MCF 10A (cell line): ENCODE results near the gene PODXL2. TPM values are rescaled to one million over a fixed set of nuclear protein-coding genes. Genes with fewer than 3 reads are reported as not detected.

ENCODE experiments used
- BruUV-seq: library from RNA; stranded (reverse); fragments of 400-500 nt; replicated peaks from 2 replicates; lab custom pipeline; 2021; lab: Mats Ljungman, UMichigan
- CTCF ChIA-PET: fragments of 300-600 bp; sonication (Branson Sonifier 250); formaldehyde crosslinking; extraction: SDS; loops from one replicate; lab custom pipeline; 2021; ENCODE audit warnings: antibody characterized with exemption, inconsistent platforms; lab: Yijun Ruan, JAX
- POLR2A ChIA-PET: fragments of 300-600, 350-650 bp; sonication (Branson Sonifier 250); formaldehyde crosslinking; extraction: SDS; loops from one replicate; lab custom pipeline; 2020; ENCODE audit warnings: antibody characterized with exemption, inconsistent platforms; lab: Yijun Ruan, JAX
- DNase-seq: peaks from one replicate; pipeline ENCODE4 v3.0.0-alpha.2; 2018; ENCODE audit not compliant: unreplicated experiment
- H3K27ac Mint-ChIP-seq: one replicate; pipeline ENCODE4 v1.8.0; 2022; ENCODE audit warnings: mild to moderate bottlenecking, low read depth, mixed read lengths; ENCODE audit not compliant: unreplicated experiment
- H3K27me3 Mint-ChIP-seq: one replicate; pipeline ENCODE4 v1.8.0; 2022; ENCODE audit warnings: mixed read lengths; ENCODE audit not compliant: insufficient read depth, unreplicated experiment
- H3K36me3 Mint-ChIP-seq: one replicate; pipeline ENCODE4 v1.8.0; 2022; ENCODE audit warnings: mild to moderate bottlenecking, moderate library complexity, mixed read lengths; ENCODE audit not compliant: insufficient read depth, unreplicated experiment
- H3K4me1 Mint-ChIP-seq: one replicate; pipeline ENCODE4 v1.8.0; 2022; ENCODE audit warnings: mixed read lengths; ENCODE audit not compliant: insufficient read depth, unreplicated experiment
- H3K4me3 Mint-ChIP-seq: one replicate; pipeline ENCODE4 v1.8.0; 2022; ENCODE audit warnings: mild to moderate bottlenecking, moderate library complexity, mixed read lengths; ENCODE audit not compliant: unreplicated experiment
- H3K9me3 Mint-ChIP-seq: one replicate; pipeline ENCODE4 v1.8.0; 2022; ENCODE audit warnings: mixed read lengths; ENCODE audit not compliant: unreplicated experiment
- CTCF ChIP-seq: fragments of 200-600 bp; IDR thresholded peaks from one replicate; pipeline ENCODE4 v1.8.0; 2022; ENCODE audit warnings: antibody characterized with exemption, mild to moderate bottlenecking; ENCODE audit not compliant: unreplicated experiment
- intact Hi-C: fragments of 100-400 bp; cut with micrococcal nuclease; formaldehyde crosslinking; loops from 2 replicates; pipeline ENCODE4 v1.14.1; 2022
- total RNA-seq: library from RNA; stranded (reverse); gene quantifications from 2 replicates; pipeline ENCODE4 v1.2.3, GENCODE V29; 2022

PODXL2 gene
- total RNA-seq, 1 experiment from 2014 or later, result 10.1 TPM

DNA sequence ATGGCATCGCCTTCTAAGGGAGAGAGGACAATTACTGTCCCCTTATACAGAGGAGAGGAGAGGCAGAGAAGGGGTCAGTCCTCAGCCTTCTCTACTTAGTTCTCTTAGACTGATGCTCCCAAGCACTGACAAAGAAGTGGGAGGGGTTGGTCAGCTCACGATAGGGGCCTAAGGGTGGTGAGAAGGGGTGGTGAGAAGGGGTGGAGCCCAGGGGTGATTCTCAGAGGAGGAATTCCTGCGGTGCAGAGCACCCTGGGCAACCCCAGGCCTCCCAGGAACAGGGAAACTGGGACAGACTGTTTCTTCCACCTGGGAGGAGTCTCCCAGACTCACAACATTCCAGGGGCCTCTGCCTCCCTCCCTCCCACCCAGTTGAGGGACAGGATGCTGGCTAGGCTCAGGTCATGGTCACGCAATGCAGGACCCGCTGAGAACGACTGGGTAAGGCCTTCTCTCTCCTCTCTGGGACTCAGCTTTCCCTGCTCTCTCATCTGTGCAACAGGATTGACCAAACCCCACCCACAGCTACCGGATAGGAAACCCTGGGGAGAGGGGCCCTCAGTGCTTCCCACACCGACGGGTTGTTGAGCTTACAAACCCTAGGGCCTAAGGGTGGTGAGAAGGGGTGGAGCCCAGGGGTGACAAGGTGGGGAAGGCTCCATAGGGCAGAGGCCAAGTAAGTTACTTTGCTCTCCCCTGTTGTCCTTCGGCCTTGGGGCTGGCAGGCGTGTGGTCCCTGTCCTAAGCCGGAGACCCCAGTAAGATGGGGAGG, 40.0 kb upstream of the PODXL2 start:
- H3K27ac Mint-ChIP-seq, result peak overlapping the region; percentile 92
- POLR2A ChIA-PET, result interaction anchor here (0.5 to 3.2 kb wide), 7 partner anchors 9 to 1290 kb away, joined by 3 to 18 read pairs (median 3); partner anchors contain the start of genes ACAD9 and MCM2

DNA sequence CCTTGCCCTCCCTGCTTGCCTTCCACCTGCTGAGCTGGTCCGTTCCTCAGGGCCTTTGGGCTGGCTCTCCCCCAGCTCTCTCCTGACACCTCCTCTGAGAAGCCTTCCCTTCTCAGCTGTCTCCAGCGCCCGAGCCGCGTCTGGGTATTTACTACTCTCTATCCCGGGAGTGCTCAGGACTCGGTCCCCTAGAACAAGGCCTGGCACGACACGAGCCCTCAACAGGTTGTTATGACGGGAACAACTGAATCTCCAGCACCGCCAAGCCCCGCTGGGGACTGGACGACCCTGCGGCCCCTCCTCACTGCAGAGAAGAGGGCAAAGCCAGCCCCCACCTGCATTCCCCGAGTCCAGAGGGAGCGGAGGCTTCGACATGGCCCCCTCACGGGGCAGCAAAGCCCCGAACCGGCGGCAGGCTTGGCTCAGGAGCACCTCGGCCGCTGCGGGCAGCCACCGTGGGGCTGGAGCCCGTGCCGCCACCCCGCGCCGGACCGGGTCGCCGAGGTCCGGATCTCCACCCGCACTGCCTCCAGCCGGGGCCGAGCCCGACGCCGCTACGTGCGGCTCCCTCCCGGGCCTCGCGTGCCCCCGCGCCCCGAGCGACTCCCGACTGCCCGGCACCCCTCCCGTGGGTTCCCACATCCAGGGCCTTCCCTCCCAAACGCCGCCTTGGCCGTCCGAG, 39.2 kb upstream of the PODXL2 start:
- H3K27me3 Mint-ChIP-seq, result no peaks in the 10 kb centered on the region
- BruUV-seq, result no TSS peak
- intact Hi-C loops, result loop anchor here (1.0 to 5.0 kb wide), 4 partner anchors 14 to 373 kb away; no protein-coding TSS in a partner anchor
- POLR2A ChIA-PET, result interaction anchor here (0.6 to 3.2 kb wide), 8 partner anchors 9 to 1232 kb away, joined by 3 to 18 read pairs (median 6); partner anchors contain the start of gene MCM2
- H3K9me3 Mint-ChIP-seq, result no peaks in the 10 kb centered on the region
- no peak for DNase-seq
- CTCF ChIA-PET, result interaction anchor here (2.2 kb wide), 1 partner anchor 14 kb away, joined by 15 read pairs; no protein-coding TSS in a partner anchor
- peak overlapping the region; percentile 77 for H3K4me3 Mint-ChIP-seq
- peaks cover 29% of the 10 kb centered on the region for H3K36me3 Mint-ChIP-seq
- peak overlapping the region; percentile 92 for H3K27ac Mint-ChIP-seq
- no peak for TF ChIP-seq CTCF
- peaks cover 25% of the 10 kb centered on the region for H3K4me1 Mint-ChIP-seq

More for the DNA sequence above, 40.0 kb upstream of the PODXL2 start:
- peak; percentile 30 for DNase-seq
- Mint-ChIP-seq H3K4me3 (peak overlapping the region; percentile 77), H3K36me3 (peaks cover 35% of the 10 kb centered on the region), H3K4me1 (peaks cover 25% of the 10 kb centered on the region), H3K27me3 (no peaks in the 10 kb centered on the region), H3K9me3 (no peaks in the 10 kb centered on the region)
- intact Hi-C loops, result loop anchor here (1.0 kb wide), 1 partner anchor 14 kb away; no protein-coding TSS in a partner anchor
- TF ChIP-seq CTCF, result no peak
- CTCF ChIA-PET, result interaction anchor here (0.6 to 2.2 kb wide), 3 partner anchors 14 to 95 kb away, joined by 3 to 15 read pairs (median 3); no protein-coding TSS in a partner anchor
- BruUV-seq, result no TSS peak

GRCh38 chr3:127590282-127590592, 38.7 kb upstream of the PODXL2 start:
- BruUV-seq, result TSS peak; percentile 28
- Mint-ChIP-seq H3K27ac (peak overlapping the region; percentile 98), H3K9me3 (no peaks in the 10 kb centered on the region), H3K4me1 (peaks cover 22% of the 10 kb centered on the region), H3K27me3 (no peaks in the 10 kb centered on the region), H3K36me3 (peaks cover 26% of the 10 kb centered on the region), H3K4me3 (peak overlapping the region; percentile 77)
- ChIA-PET POLR2A (interaction anchor here (0.6 to 3.2 kb wide), 8 partner anchors 8 to 1233 kb away, joined by 3 to 18 read pairs (median 7); partner anchors contain the start of gene MCM2), CTCF (interaction anchor here (0.6 kb wide), 1 partner anchor 594 kb away, joined by 5 read pairs; no protein-coding TSS in a partner anchor)
- intact Hi-C loops, result loop anchor here (5.0 kb wide), 3 partner anchors 102 to 372 kb away; no protein-coding TSS in a partner anchor
- TF ChIP-seq CTCF, result no peak
- DNase-seq, result no peak
